ENCODE results near the gene PLA2G4D. TPM values are rescaled to one million over a fixed set of nuclear protein-coding genes. Genes with fewer than 3 reads are reported as not detected.

Gene PLA2G4D
- total RNA-seq, 1 experiment from 2014 or later, result not detected

DNA sequence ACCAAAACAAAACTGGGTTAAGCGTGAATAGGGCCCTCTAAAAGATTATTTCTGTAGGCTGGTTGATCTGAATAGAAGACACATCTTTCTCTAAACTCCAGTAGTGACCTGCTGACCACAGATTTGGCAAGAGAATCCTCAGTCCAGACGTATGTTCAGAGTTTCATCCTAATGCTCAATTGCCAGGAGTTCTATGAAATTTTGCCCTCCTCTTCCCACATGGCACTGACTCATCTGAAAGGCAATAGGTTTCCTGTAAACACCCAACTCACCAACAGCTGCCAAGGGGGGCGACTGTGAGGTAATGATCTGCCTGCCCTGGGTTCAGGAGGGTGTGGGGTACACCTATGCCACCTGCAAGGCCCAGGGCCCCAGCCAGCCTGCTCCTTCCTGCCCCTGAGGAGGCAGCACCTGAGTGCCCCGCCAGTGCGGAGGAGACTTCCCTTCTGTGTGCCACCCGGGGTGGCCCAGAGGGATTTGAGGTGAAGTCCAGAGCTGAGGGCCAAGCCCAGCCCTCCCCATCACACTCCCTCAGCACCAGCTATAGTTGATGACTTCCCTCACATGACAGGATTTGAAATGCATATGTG lies 8.4 kb upstream of the PLA2G4D start:
- Mint-ChIP-seq H3K36me3 (ENCODE audit: insufficient read depth, unreplicated experiment) (no peaks in the 10 kb centered on the region), H3K27ac (ENCODE audit: unreplicated experiment) (no peak overlapping the region), H3K4me3 (ENCODE audit: low read depth, unreplicated experiment) (no peak overlapping the region), H3K4me1 (ENCODE audit: low read depth, unreplicated experiment) (peaks cover 7% of the 10 kb centered on the region), H3K27me3 (ENCODE audit: unreplicated experiment) (no peaks in the 10 kb centered on the region), H3K9me3 (ENCODE audit: low read depth, unreplicated experiment) (no peaks in the 10 kb centered on the region)
- CTCF ChIA-PET, result no interaction called here
- no TSS peak for BruUV-seq (replicated peaks)
- DNase-seq, result no peak
- TF ChIP-seq, protein P1, sequence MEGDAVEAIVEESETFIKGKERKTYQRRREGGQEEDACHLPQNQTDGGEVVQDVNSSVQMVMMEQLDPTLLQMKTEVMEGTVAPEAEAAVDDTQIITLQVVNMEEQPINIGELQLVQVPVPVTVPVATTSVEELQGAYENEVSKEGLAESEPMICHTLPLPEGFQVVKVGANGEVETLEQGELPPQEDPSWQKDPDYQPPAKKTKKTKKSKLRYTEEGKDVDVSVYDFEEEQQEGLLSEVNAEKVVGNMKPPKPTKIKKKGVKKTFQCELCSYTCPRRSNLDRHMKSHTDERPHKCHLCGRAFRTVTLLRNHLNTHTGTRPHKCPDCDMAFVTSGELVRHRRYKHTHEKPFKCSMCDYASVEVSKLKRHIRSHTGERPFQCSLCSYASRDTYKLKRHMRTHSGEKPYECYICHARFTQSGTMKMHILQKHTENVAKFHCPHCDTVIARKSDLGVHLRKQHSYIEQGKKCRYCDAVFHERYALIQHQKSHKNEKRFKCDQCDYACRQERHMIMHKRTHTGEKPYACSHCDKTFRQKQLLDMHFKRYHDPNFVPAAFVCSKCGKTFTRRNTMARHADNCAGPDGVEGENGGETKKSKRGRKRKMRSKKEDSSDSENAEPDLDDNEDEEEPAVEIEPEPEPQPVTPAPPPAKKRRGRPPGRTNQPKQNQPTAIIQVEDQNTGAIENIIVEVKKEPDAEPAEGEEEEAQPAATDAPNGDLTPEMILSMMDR (IDR thresholded peaks at IDR 0.05; ENCODE audit: unreplicated experiment), result no peak
- intact Hi-C loops (cut with micrococcal nuclease; ENCODE audit: unreplicated experiment), result no loop called here

DNA sequence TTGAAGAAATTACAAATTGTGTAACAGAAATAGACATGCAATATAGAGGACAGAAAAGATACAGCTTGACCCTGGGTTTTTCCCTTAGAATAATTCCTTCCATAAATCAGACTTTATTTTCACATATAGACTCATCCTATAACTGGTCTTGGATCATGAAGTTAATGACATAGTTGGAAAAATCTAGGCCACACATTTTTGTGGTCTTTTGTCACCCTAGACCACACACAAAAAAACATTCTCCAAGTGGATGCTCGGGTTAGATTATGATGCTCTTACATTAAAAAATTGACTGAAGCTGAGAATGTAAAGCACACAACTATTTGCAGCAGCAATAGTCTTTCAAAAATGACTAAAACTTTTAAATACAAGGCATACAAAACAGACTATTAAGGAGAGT lies 7.5 kb upstream of the PLA2G4D start:
- CTCF ChIA-PET, result no interaction called here
- no peak for DNase-seq
- Mint-ChIP-seq H3K27ac (ENCODE audit: unreplicated experiment) (no peak overlapping the region), H3K36me3 (ENCODE audit: insufficient read depth, unreplicated experiment) (no peaks in the 10 kb centered on the region), H3K27me3 (ENCODE audit: unreplicated experiment) (no peaks in the 10 kb centered on the region), H3K4me1 (ENCODE audit: low read depth, unreplicated experiment) (no peaks in the 10 kb centered on the region), H3K9me3 (ENCODE audit: low read depth, unreplicated experiment) (no peaks in the 10 kb centered on the region), H3K4me3 (ENCODE audit: low read depth, unreplicated experiment) (no peak overlapping the region)
- BruUV-seq (replicated peaks), result no TSS peak
- intact Hi-C loops (cut with micrococcal nuclease; ENCODE audit: unreplicated experiment), result no loop called here
- TF ChIP-seq, protein P1 (IDR thresholded peaks at IDR 0.05; ENCODE audit: unreplicated experiment), result no peak

DNA sequence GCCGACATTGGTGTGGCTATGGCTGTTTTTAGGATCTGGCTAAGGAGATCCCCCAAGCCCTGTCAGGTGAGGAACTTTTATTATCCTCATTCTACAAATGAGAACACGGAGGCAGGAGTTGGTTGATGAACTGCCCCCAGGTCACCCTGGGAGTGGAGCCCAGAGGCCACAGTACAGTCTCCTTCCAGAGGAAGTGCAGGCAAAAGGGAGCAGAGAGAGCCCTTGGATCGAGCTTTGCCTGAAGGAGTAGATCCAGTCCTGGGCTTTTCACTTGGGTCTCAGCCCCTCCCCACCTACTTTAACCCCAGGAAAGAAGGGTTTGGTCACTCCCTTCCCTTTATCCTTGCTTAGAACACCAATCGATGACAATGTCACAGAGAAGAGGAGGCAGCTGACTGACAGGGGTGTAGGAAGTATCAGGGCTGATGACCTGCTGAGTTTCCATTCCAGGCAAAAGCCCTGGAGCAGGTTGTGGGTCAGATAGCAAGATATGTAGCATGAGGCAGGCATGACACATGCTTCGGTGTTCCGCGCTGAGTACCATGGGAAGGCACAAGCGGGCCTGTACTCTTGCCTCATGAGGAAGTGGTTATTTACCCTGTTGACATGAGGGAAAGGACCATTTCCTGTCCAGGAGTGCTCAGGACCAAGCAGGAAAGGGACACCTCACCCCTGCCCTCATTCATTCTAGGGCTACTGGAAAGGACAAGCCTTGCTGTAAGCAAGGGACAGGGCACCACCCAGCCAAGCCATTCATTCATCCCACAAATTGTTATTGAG lies 5.8 kb upstream of the PLA2G4D start:
- CTCF ChIA-PET, result no interaction called here
- TF ChIP-seq, protein P1 (IDR thresholded peaks at IDR 0.05; ENCODE audit: unreplicated experiment), result no peak
- intact Hi-C loops (cut with micrococcal nuclease; ENCODE audit: unreplicated experiment), result no loop called here
- DNase-seq, result no peak
- Mint-ChIP-seq H3K4me3 (ENCODE audit: low read depth, unreplicated experiment) (no peak overlapping the region), H3K4me1 (ENCODE audit: low read depth, unreplicated experiment) (no peaks in the 10 kb centered on the region), H3K27ac (ENCODE audit: unreplicated experiment) (no peak overlapping the region), H3K27me3 (ENCODE audit: unreplicated experiment) (no peaks in the 10 kb centered on the region), H3K9me3 (ENCODE audit: low read depth, unreplicated experiment) (no peaks in the 10 kb centered on the region), H3K36me3 (ENCODE audit: insufficient read depth, unreplicated experiment) (no peaks in the 10 kb centered on the region)
- BruUV-seq (replicated peaks), result no TSS peak

DNA sequence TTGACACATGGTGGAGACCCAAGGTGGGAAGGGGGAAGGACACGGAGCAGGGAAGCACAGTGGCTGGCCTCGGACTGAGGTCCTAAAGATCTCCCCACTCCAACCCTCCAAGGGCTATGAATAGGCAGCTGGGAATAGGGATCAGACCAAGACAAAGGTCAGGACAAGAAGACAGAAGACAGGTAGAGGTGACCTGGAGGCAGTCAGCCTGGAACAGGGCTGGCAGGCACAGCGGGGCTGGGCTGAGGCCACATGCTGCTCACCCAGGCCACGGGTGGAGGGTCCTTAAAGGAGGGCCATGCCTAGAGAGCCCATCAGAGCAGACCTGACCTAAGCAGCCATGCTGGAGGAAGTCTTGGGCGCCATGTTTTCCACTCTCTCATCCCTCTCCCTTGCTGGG lies 2.7 kb upstream of the PLA2G4D start:
- intact Hi-C loops (cut with micrococcal nuclease; ENCODE audit: unreplicated experiment), result no loop called here
- CTCF ChIA-PET, result no interaction called here
- H3K4me3 Mint-ChIP-seq (ENCODE audit: low read depth, unreplicated experiment), result no peak overlapping the region
- H3K36me3 Mint-ChIP-seq (ENCODE audit: insufficient read depth, unreplicated experiment), result peaks cover under 1% of the 10 kb centered on the region
- peaks cover 5% of the 10 kb centered on the region for H3K4me1 Mint-ChIP-seq (ENCODE audit: low read depth, unreplicated experiment)
- DNase-seq, result no peak
- TF ChIP-seq, protein P1 (IDR thresholded peaks at IDR 0.05; ENCODE audit: unreplicated experiment), result no peak
- no peak overlapping the region for H3K27ac Mint-ChIP-seq (ENCODE audit: unreplicated experiment)
- H3K27me3 Mint-ChIP-seq (ENCODE audit: unreplicated experiment), result no peaks in the 10 kb centered on the region
- BruUV-seq (replicated peaks), result no TSS peak
- no peaks in the 10 kb centered on the region for H3K9me3 Mint-ChIP-seq (ENCODE audit: low read depth, unreplicated experiment)
